Measurements from ENCODE around the gene IL4R.

IL4R gene

DNA sequence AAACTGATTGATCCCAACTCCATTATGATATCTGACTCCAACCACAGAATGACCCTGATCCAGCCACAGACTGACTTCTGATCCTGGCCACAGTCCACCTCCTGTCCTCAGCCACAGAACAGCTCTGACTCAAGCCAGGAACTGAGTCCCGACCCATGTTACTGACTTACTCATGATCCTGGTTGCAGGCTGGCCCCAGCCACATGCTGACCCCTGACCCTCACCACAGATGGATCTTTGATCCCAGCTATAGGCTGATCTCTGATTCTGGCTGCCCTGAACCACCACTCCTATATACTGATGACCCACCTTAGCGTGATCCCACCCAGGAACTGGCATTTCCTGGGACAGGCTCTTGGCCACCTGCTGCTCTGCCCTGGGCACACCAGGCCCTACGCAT, 56.0 kb downstream of the IL4R start:
- Histone ChIP-seq H3K79me2 (ENCODE audit: control insufficient read depth, low read length) (no peaks in the 10 kb centered on the region), H3K36me3 (ENCODE audit: control insufficient read depth, low read length) (no peaks in the 10 kb centered on the region; the same call in 1 of the 2 replicates), H3F3A (ENCODE audit: control insufficient read depth, insufficient read depth) (peaks cover 32% of the 10 kb centered on the region), H3K27me3 (ENCODE audit: control insufficient read depth, low read length) (peaks cover 3% of the 10 kb centered on the region; the same call in 1 of the 2 replicates), H3K27ac (ENCODE audit: low read depth, low read length) (no peak overlapping the region), H4K20me1 (ENCODE audit: control insufficient read depth, insufficient read depth, low read depth, low read length) (peaks cover 6% of the 10 kb centered on the region; the same call in 1 of the 2 replicates), H3K4me1 (ENCODE audit: control insufficient read depth, low read length) (peaks cover 61% of the 10 kb centered on the region), H3K9me2 (replicated peaks; ENCODE audit: control insufficient read depth, low read length) (no peaks in the 10 kb centered on the region), H3K4me2 (ENCODE audit: low read length) (no peak overlapping the region), H3K9me3 (ENCODE audit: control insufficient read depth, insufficient read depth, low read length) (peaks cover 16% of the 10 kb centered on the region), H3K4me3 (ENCODE audit: low read length) (no peak overlapping the region)
- no peak for TF ChIP-seq CTCF (IDR thresholded peaks at IDR 0.05; ENCODE audit: low read depth, low read length, poor library complexity, severe bottlenecking)

DNA sequence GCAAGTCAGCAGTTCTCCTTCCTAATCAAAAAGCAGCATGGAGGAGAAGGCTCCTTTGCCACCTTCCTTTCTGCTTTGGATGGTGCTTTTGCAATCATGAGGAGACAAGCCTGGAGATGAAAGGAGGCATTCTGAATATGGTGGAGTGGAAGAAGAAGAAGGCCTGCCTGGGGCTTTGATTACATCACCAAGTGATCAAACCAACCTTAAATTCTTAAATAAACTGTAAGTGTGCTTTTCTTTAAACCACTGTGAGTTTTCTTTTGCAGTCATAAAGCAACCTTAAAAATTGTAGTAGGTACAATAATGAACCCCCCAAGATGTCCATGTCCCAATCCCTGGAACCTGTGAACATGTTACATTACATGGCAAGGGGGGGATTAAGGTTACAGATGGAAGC, 56.5 kb downstream of the IL4R start:
- Histone ChIP-seq H3K9me2 (replicated peaks; ENCODE audit: control insufficient read depth, low read length) (no peaks in the 10 kb centered on the region), H3K4me1 (ENCODE audit: control insufficient read depth, low read length) (peaks cover 66% of the 10 kb centered on the region), H3K27ac (ENCODE audit: low read depth, low read length) (no peak overlapping the region), H3F3A (ENCODE audit: control insufficient read depth, insufficient read depth) (peaks cover 27% of the 10 kb centered on the region), H3K9me3 (ENCODE audit: control insufficient read depth, insufficient read depth, low read length) (peaks cover 16% of the 10 kb centered on the region), H3K27me3 (ENCODE audit: control insufficient read depth, low read length) (peaks cover 3% of the 10 kb centered on the region; the same call in 1 of the 2 replicates), H3K79me2 (ENCODE audit: control insufficient read depth, low read length) (no peaks in the 10 kb centered on the region), H4K20me1 (ENCODE audit: control insufficient read depth, insufficient read depth, low read depth, low read length) (peaks cover 6% of the 10 kb centered on the region; the same call in 1 of the 2 replicates), H3K36me3 (ENCODE audit: control insufficient read depth, low read length) (no peaks in the 10 kb centered on the region), H3K4me3 (ENCODE audit: low read length) (no peak overlapping the region), H3K4me2 (ENCODE audit: low read length) (no peak overlapping the region)
- TF ChIP-seq EZH2phosphoT487 (IDR thresholded peaks at IDR 0.05; ENCODE audit: borderline replicate concordance, low read length) (no peak), CTCF (IDR thresholded peaks at IDR 0.05; ENCODE audit: low read depth, low read length, poor library complexity, severe bottlenecking) (no peak)

GRCh38 chr16:27373312-27373711, 59.5 kb downstream of the IL4R start:
- H3K79me2 ChIP-seq (ENCODE audit: control insufficient read depth, low read length): no peaks in the 10 kb centered on the region
- H3K9me2 ChIP-seq (replicated peaks; ENCODE audit: control insufficient read depth, low read length): no peaks in the 10 kb centered on the region
- H3K4me3 ChIP-seq (ENCODE audit: low read length): no peak overlapping the region
- H3K27me3 ChIP-seq (ENCODE audit: control insufficient read depth, low read length): no peaks in the 10 kb centered on the region
- peaks cover 14% of the 10 kb centered on the region for H3F3A ChIP-seq (ENCODE audit: control insufficient read depth, insufficient read depth)
- no peaks in the 10 kb centered on the region for H4K20me1 ChIP-seq (ENCODE audit: control insufficient read depth, insufficient read depth, low read depth, low read length)
- no peak for TF ChIP-seq CTCF (IDR thresholded peaks at IDR 0.05; ENCODE audit: low read depth, low read length, poor library complexity, severe bottlenecking)
- TF ChIP-seq EZH2phosphoT487 (IDR thresholded peaks at IDR 0.05; ENCODE audit: borderline replicate concordance, low read length): no peak
- H3K4me1 ChIP-seq (ENCODE audit: control insufficient read depth, low read length): peaks cover 55% of the 10 kb centered on the region
- no peak overlapping the region for H3K4me2 ChIP-seq (ENCODE audit: low read length)
- H3K36me3 ChIP-seq (ENCODE audit: control insufficient read depth, low read length): no peaks in the 10 kb centered on the region
- H3K27ac ChIP-seq (ENCODE audit: low read depth, low read length): no peak overlapping the region
- peaks cover 16% of the 10 kb centered on the region for H3K9me3 ChIP-seq (ENCODE audit: control insufficient read depth, insufficient read depth, low read length)

Measured in DOHH2 (cell line).